Measurements from ENCODE around the gene IPO13.

IPO13 gene

DNA sequence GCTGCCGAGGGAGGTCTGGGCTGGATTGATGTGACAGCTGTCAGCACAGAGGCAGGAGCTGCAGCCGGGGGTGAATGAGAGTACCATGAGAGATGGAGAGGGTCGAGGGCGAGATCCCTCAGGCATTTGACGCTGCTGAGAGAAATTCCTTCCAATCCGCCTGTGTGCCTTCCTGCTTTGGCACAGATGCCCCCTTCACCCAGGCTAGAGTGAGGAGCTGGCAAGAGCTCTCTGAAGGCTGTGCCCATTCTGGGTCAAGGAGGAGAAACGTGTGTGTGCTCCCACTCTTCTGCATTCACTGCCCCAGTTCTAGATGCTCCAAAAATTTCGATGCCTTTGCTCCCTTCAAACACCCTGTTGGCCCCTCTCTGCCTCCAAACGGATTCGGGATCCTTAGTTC lies 8.4 kb upstream of the IPO13 start:
- Histone ChIP-seq H3K9me3 (replicated peaks; ENCODE audit: insufficient read depth, low read length) (no peaks in the 10 kb centered on the region), H3K36me3 (replicated peaks; ENCODE audit: insufficient read depth, low read length) (no peaks in the 10 kb centered on the region), H3F3A (ENCODE audit: insufficient read depth, low read length) (no peaks in the 10 kb centered on the region), H2AFZ (ENCODE audit: low read length) (no peak overlapping the region), H3K27ac (ENCODE audit: low read length) (no peak overlapping the region), H3K79me2 (ENCODE audit: low read length) (no peaks in the 10 kb centered on the region), H3K4me1 (ENCODE audit: low read length) (peaks cover 5% of the 10 kb centered on the region), H3K9ac (ENCODE audit: low read length) (no peak overlapping the region), H3K4me2 (ENCODE audit: low read depth, low read length) (no peak overlapping the region), H3K9me2 (replicated peaks; ENCODE audit: insufficient read depth, low read length) (no peaks in the 10 kb centered on the region), H3K27me3 (replicated peaks; ENCODE audit: insufficient read depth, low read length) (no peaks in the 10 kb centered on the region), H3K4me3 (ENCODE audit: low read length) (no peak overlapping the region), H4K20me1 (ENCODE audit: insufficient read depth, low read length) (no peaks in the 10 kb centered on the region)
- TF ChIP-seq EZH2 (optimal IDR thresholded peaks at IDR 0.05; ENCODE audit: low read depth, low read length) (no peak), EZH2phosphoT487 (IDR thresholded peaks at IDR 0.05; ENCODE audit: low read length) (no peak), CTCF (IDR thresholded peaks at IDR 0.05; ENCODE audit: low read length) (no peak)
- DNase-seq: no peak

- Histone ChIP-seq H3K4me2 (ENCODE audit: low read depth, low read length) (no peak overlapping the region), H3K27ac (ENCODE audit: low read length) (no peak overlapping the region), H3K4me1 (ENCODE audit: low read length) (peaks cover 5% of the 10 kb centered on the region), H3K9me2 (replicated peaks; ENCODE audit: insufficient read depth, low read length) (no peaks in the 10 kb centered on the region), H3K4me3 (ENCODE audit: low read length) (no peak overlapping the region), H3F3A (ENCODE audit: insufficient read depth, low read length) (no peaks in the 10 kb centered on the region), H3K9ac (ENCODE audit: low read length) (no peak overlapping the region), H3K9me3 (replicated peaks; ENCODE audit: insufficient read depth, low read length) (no peaks in the 10 kb centered on the region), H3K79me2 (ENCODE audit: low read length) (no peaks in the 10 kb centered on the region), H3K27me3 (replicated peaks; ENCODE audit: insufficient read depth, low read length) (no peaks in the 10 kb centered on the region), H3K36me3 (replicated peaks; ENCODE audit: insufficient read depth, low read length) (no peaks in the 10 kb centered on the region), H4K20me1 (ENCODE audit: insufficient read depth, low read length) (no peaks in the 10 kb centered on the region), H2AFZ (ENCODE audit: low read length) (no peak overlapping the region)
- TF ChIP-seq EZH2 (optimal IDR thresholded peaks at IDR 0.05; ENCODE audit: low read depth, low read length): no peak
- no peak for TF ChIP-seq CTCF (IDR thresholded peaks at IDR 0.05; ENCODE audit: low read length)
- TF ChIP-seq EZH2phosphoT487 (IDR thresholded peaks at IDR 0.05; ENCODE audit: low read length): no peak
- no peak for DNase-seq
These were observed 7.7 kb upstream of the IPO13 start for GRCh38 chr1:43938892-43939587.

- H3K36me3 ChIP-seq (replicated peaks; ENCODE audit: insufficient read depth, low read length): no peaks in the 10 kb centered on the region
- no peaks in the 10 kb centered on the region for H3K9me3 ChIP-seq (replicated peaks; ENCODE audit: insufficient read depth, low read length)
- H3K4me2 ChIP-seq (ENCODE audit: low read depth, low read length): no peak overlapping the region
- no peak overlapping the region for H3K27ac ChIP-seq (ENCODE audit: low read length)
- no peaks in the 10 kb centered on the region for H3F3A ChIP-seq (ENCODE audit: insufficient read depth, low read length)
- H4K20me1 ChIP-seq (ENCODE audit: insufficient read depth, low read length): no peaks in the 10 kb centered on the region
- H3K9me2 ChIP-seq (replicated peaks; ENCODE audit: insufficient read depth, low read length): no peaks in the 10 kb centered on the region
- no peak overlapping the region for H3K4me3 ChIP-seq (ENCODE audit: low read length)
- no peak for TF ChIP-seq EZH2phosphoT487 (IDR thresholded peaks at IDR 0.05; ENCODE audit: low read length)
- TF ChIP-seq CTCF (IDR thresholded peaks at IDR 0.05; ENCODE audit: low read length): no peak
- no peak for TF ChIP-seq EZH2 (optimal IDR thresholded peaks at IDR 0.05; ENCODE audit: low read depth, low read length)
- H3K4me1 ChIP-seq (ENCODE audit: low read length): no peaks in the 10 kb centered on the region; the same call in 1 of the 2 replicates
- peaks cover 5% of the 10 kb centered on the region for H3K79me2 ChIP-seq (ENCODE audit: low read length)
- no peak overlapping the region for H3K9ac ChIP-seq (ENCODE audit: low read length)
- H2AFZ ChIP-seq (ENCODE audit: low read length): no peak overlapping the region
- no peak for DNase-seq
- H3K27me3 ChIP-seq (replicated peaks; ENCODE audit: insufficient read depth, low read length): no peaks in the 10 kb centered on the region
These were observed 4.3 kb upstream of the IPO13 start for GRCh38 chr1:43942411-43942810.

All from MM.1S (cell line).